ENCODE measurements around the gene MAP3K19.

MAP3K19 gene

GRCh38 chr2:134926231-134926931 is 120.9 kb downstream of the MAP3K19 start:
- no peak for DNase-seq (ENCODE audit: low read depth in 2 of 2)

- no peak for DNase-seq (ENCODE audit: low read depth in 2 of 2)
Observed at GRCh38 chr2:134924912-134925311, 122.3 kb downstream of the MAP3K19 start.

- DNase-seq (ENCODE audit: low read depth in 2 of 2) = no peak
Observed at GRCh38 chr2:134919341-134920210, 127.7 kb downstream of the MAP3K19 start.

- peak; percentile 99 for DNase-seq (ENCODE audit: low read depth in 2 of 2)
Observed at GRCh38 chr2:134918526-134919340, 128.5 kb downstream of the MAP3K19 start, which contains the start of gene CCNT2. Gene CCNT2, plus strand, starts transcription at chr2:134918822. Its CDS starts 33 bp downstream, at chr2:134918855.

GRCh38 chr2:134917888-134918525 is 129.2 kb downstream of the MAP3K19 start:
- peak; percentile 68 to 77 for DNase-seq (ENCODE audit: low read depth in 2 of 2)

- no peak for DNase-seq (ENCODE audit: low read depth in 2 of 2)
Observed at GRCh38 chr2:134917360-134917865, 129.8 kb downstream of the MAP3K19 start.
